ENCODE results near the gene IMMP2L.

IMMP2L gene

DNA sequence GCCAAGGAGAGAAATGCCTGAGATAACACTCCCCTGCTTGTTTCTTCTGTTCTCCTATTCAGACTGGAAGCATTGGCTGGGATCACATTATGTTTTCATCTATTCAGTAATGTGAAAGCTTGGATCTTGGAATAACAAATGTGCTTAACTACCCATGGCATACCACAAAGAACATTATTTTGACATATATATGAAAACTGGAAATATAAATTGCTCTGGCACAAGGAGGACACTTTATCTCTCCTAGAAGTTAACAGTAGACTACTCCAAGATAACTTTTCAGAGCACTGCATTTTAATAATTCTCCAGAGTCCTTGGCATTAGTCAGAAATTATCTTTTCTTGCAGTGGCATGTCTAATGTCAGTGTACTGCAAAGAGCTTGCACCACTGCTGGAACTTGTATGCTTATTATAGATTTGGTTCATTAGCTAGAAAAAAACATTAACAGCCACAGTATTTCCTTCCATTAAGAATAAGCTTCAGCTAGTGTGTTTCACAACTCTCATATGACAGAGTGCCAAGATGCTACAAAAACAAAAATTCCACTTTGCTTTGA lies 640.6 kb downstream of the IMMP2L start:
- DNase-seq (ENCODE audit: extremely low read depth, insufficient read length), result no peak
- Histone ChIP-seq H3K36me3 (ENCODE audit: control insufficient read depth, insufficient read depth, low read length) (no peaks in the 10 kb centered on the region), H3K27me3 (replicated peaks; ENCODE audit: control insufficient read depth, insufficient read depth, low read length) (no peaks in the 10 kb centered on the region)

DNA sequence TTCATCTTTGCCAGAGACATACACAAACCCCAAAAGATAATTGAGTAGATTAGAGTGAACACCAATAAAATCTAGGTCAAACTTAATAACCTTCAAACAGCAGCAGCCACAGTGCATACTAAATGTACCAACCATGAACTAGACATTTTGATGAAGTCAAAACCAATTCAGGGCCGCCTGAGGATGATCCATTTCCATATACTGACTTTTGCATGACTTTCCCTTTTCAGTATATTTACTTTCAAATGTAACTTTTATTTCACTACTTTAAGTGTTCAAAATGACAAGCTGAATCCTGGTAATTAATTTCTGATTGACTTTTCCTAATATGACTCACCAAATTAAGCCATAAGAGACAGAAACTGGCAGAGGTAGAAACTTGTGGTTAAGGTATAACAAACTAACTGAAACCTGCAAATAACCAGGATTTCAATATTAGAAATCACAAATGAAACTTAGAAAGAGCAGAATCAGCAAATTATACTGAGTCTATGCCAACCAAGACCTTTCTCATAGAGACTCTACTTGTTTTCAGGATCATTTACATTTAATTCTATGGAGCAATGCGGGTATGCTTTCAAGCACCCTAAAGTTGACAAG lies 643.2 kb downstream of the IMMP2L start:
- peak; percentile 16 for DNase-seq (ENCODE audit: extremely low read depth, insufficient read length)
- TF ChIP-seq, protein P1, sequence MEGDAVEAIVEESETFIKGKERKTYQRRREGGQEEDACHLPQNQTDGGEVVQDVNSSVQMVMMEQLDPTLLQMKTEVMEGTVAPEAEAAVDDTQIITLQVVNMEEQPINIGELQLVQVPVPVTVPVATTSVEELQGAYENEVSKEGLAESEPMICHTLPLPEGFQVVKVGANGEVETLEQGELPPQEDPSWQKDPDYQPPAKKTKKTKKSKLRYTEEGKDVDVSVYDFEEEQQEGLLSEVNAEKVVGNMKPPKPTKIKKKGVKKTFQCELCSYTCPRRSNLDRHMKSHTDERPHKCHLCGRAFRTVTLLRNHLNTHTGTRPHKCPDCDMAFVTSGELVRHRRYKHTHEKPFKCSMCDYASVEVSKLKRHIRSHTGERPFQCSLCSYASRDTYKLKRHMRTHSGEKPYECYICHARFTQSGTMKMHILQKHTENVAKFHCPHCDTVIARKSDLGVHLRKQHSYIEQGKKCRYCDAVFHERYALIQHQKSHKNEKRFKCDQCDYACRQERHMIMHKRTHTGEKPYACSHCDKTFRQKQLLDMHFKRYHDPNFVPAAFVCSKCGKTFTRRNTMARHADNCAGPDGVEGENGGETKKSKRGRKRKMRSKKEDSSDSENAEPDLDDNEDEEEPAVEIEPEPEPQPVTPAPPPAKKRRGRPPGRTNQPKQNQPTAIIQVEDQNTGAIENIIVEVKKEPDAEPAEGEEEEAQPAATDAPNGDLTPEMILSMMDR (IDR thresholded peaks at IDR 0.05; ENCODE audit: insufficient read depth, low read length, poor library complexity, severe bottlenecking), result no peak
- Histone ChIP-seq H3K4me3 (replicated peaks; ENCODE audit: low read depth, low read length) (no peak overlapping the region), H3K27me3 (replicated peaks; ENCODE audit: control insufficient read depth, insufficient read depth, low read length) (no peaks in the 10 kb centered on the region), H3K36me3 (ENCODE audit: control insufficient read depth, insufficient read depth, low read length) (no peaks in the 10 kb centered on the region)

More for the DNA sequence above, 640.6 kb downstream of the IMMP2L start:
- TF ChIP-seq, protein P1 (IDR thresholded peaks at IDR 0.05; ENCODE audit: insufficient read depth, low read length, poor library complexity, severe bottlenecking), result no peak
- no peak overlapping the region for H3K4me3 ChIP-seq (replicated peaks; ENCODE audit: low read depth, low read length)

DNA sequence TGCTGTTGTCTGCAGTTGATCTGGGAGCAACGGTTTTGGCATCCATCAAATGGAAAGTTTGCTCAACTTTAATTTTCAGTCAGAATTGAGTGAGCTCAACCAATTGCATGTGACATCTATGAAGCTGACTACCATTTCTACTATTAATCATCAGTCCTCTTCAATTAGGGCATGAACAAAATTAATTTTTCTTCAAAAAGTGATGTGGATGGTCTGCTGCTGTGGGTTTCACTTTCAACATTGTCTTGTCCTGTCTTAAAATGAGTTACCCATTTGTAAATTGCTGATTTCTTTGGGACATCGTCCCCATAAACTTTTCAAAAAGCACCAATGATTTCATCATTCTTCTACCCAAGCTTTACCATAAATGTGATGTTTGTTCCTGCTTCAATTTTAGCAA lies 648.0 kb downstream of the IMMP2L start:
- TF ChIP-seq, protein P1 (IDR thresholded peaks at IDR 0.05; ENCODE audit: insufficient read depth, low read length, poor library complexity, severe bottlenecking), result no peak
- Histone ChIP-seq H3K36me3 (ENCODE audit: control insufficient read depth, insufficient read depth, low read length) (no peaks in the 10 kb centered on the region), H3K27me3 (replicated peaks; ENCODE audit: control insufficient read depth, insufficient read depth, low read length) (no peaks in the 10 kb centered on the region), H3K4me3 (replicated peaks; ENCODE audit: low read depth, low read length) (no peak overlapping the region)
- no peak for DNase-seq (ENCODE audit: extremely low read depth, insufficient read length)

DNA sequence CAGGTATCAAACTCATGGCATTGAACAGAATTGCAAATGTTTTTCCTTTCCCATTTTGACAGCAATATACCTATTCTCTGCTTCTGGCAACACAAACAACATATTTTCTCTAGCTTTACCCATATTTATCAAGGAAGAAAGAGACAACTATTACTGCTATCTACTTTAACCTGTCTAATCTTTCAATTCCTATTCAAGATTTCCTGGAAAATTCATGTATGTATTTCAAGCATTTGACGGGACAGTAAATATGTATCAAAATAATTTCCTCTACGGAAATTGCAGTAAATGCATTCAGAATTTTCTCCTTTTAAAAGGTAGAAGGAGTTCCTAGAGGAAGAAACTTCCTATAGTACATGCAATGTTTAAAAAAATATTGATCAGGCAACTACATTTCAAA lies 650.7 kb downstream of the IMMP2L start:
- Histone ChIP-seq H3K4me3 (replicated peaks; ENCODE audit: low read depth, low read length) (no peak overlapping the region), H3K36me3 (ENCODE audit: control insufficient read depth, insufficient read depth, low read length) (no peaks in the 10 kb centered on the region), H3K27me3 (replicated peaks; ENCODE audit: control insufficient read depth, insufficient read depth, low read length) (no peaks in the 10 kb centered on the region)
- TF ChIP-seq, protein P1 (IDR thresholded peaks at IDR 0.05; ENCODE audit: insufficient read depth, low read length, poor library complexity, severe bottlenecking), result no peak
- no peak for DNase-seq (ENCODE audit: extremely low read depth, insufficient read length)

DNA sequence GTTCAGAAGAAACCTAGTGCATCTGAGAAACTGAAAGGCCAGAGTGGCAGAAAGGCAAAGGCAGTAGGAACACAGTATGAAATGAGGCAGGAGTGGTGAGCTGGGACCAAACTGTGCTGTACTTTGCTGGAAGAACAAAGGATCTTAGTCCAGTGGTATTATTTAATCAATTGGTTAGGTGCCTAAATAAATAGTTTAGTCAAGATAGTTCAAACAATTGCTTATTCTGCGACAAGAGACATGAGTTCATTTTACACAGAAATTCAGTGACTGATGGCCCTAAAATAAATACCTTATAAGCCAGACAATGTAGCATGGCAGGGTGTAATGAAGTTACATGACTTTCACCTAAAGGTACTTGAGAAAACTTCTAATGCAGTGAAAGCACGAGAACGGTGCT lies 653.2 kb downstream of the IMMP2L start:
- DNase-seq (ENCODE audit: extremely low read depth, insufficient read length), result no peak
- TF ChIP-seq, protein P1 (IDR thresholded peaks at IDR 0.05; ENCODE audit: insufficient read depth, low read length, poor library complexity, severe bottlenecking), result no peak
- H3K36me3 ChIP-seq (ENCODE audit: control insufficient read depth, insufficient read depth, low read length), result no peaks in the 10 kb centered on the region
- no peaks in the 10 kb centered on the region for H3K27me3 ChIP-seq (replicated peaks; ENCODE audit: control insufficient read depth, insufficient read depth, low read length)
- no peak overlapping the region for H3K4me3 ChIP-seq (replicated peaks; ENCODE audit: low read depth, low read length)

Data from GM06990 (cell line).